ENCODE measurements around the gene PLEKHB1.

DNA sequence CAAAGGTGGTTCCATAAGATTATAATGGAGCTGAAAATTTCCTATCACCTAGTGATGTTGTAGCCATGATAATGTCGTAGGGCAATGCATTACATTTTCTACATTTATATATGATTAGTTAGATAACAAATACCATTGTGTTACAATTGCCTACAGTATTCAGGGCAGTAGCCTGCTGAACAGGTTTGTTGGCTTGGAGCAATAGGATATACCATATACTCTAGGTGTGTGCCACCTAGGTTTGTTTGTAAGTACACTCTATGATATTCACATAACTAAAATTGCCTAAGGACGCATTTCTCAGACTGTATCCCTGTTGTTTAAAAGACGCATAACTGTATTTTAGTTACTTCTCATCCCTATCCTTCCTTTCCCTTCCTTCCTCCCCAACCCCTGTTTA, 13.6 kb downstream of the PLEKHB1 start:
- no peak for TF ChIP-seq POLR2A (IDR thresholded peaks at IDR 0.05; ENCODE audit: low read length)
- no peak for TF ChIP-seq GATA1 (IDR thresholded peaks at IDR 0.05; ENCODE audit: low read depth, low read length)

Measured in erythroblast (primary cell).